ENCODE results near the gene C3orf33. TPM values are rescaled to one million over a fixed set of nuclear protein-coding genes. Genes with fewer than 3 reads are reported as not detected.

The C3orf33 gene
- total and polyA plus RNA-seq, 2 of the 13 experiments (the other 11 are each of a cell fraction or from before 2014, with no cell fraction given) = 9.2 to 12.6 TPM

GRCh38 chr3:155854141-155854940 is 48.3 kb upstream of the C3orf33 start, which contains the start of gene SLC33A1 (continued):
- TF ChIP-seq, protein P1, sequence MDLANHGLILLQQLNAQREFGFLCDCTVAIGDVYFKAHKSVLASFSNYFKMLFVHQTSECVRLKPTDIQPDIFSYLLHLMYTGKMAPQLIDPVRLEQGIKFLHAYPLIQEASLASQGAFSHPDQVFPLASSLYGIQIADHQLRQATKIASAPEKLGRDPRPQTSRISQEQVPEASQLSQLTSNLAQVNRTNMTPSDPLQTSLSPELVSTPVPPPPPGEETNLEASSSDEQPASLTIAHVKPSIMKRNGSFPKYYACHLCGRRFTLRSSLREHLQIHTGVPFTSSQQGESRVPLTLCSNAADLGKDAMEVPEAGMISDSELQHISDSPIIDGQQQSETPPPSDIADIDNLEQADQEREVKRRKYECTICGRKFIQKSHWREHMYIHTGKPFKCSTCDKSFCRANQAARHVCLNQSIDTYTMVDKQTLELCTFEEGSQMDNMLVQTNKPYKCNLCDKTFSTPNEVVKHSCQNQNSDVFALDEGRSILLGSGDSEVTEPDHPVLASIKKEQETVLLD (CRISPR knock-in tag; IDR thresholded peaks at IDR 0.05; ENCODE audit: low read depth) = peak; percentile 95
- TF ChIP-seq RFX3 (CRISPR knock-in tag; IDR thresholded peaks at IDR 0.05) (no peak; the same call in 1 of the 2 replicates), ZNF263 (CRISPR knock-in tag; IDR thresholded peaks at IDR 0.05) (no peak), NCOR1 (IDR thresholded peaks at IDR 0.05; ENCODE audit: borderline replicate concordance, low read length) (peak; percentile 77; the same call in 1 of the 2 replicates), ZNF33B (CRISPR knock-in tag; IDR thresholded peaks at IDR 0.05) (peak; percentile 87), ZNF331 (CRISPR knock-in tag; IDR thresholded peaks at IDR 0.05) (peak; percentile 96), ZNF333 (CRISPR knock-in tag; IDR thresholded peaks at IDR 0.05; ENCODE audit: borderline replicate concordance) (peak; percentile 82; the same call in 1 of the 2 replicates), DMTF1 (CRISPR knock-in tag; IDR thresholded peaks at IDR 0.05) (0 out of 2 replicates have a peak, but pooled peaks have one; percentile 56), ZKSCAN1 (IDR thresholded peaks at IDR 0.05; ENCODE audit: low read length) (no peak), REL (CRISPR knock-in tag; conservative IDR thresholded peaks at IDR 0.05) (no peak), ZNF414 (CRISPR knock-in tag; IDR thresholded peaks at IDR 0.05) (peak; percentile 80; the same call in 1 of the 2 replicates), MNT (IDR thresholded peaks at IDR 0.05) (peak; percentile 96), BCL3 (CRISPR knock-in tag; IDR thresholded peaks at IDR 0.05) (peak; percentile 25; the same call in 1 of the 2 replicates), BORCS8-MEF2B (CRISPR knock-in tag; IDR thresholded peaks at IDR 0.05) (peak; percentile 71; the same call in 1 of the 2 replicates), DZIP1 (CRISPR knock-in tag; IDR thresholded peaks at IDR 0.05) (no peak)
- TF ChIP-seq, protein P2, sequence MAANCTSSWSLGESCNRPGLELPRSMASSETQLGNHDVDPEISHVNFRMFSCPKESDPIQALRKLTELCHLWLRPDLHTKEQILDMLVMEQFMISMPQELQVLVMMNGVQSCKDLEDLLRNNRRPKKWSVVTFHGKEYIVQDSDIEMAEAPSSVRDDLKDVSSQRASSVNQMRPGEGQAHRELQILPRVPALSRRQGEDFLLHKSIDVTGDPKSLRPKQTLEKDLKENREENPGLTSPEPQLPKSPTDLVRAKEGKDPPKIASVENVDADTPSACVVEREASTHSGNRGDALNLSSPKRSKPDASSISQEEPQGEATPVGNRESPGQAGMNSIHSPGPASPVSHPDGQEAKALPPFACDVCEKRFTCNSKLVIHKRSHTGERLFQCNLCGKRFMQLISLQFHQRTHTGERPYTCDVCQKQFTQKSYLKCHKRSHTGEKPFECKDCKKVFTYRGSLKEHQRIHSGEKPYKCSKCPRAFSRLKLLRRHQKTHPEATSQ (CRISPR knock-in tag; IDR thresholded peaks at IDR 0.05; ENCODE audit: borderline replicate concordance) = peak; percentile 87; the same call in 1 of the 2 replicates

Data from HepG2 (cell line).